Measurements from ENCODE around the gene TIGD3.

Gene TIGD3

DNA sequence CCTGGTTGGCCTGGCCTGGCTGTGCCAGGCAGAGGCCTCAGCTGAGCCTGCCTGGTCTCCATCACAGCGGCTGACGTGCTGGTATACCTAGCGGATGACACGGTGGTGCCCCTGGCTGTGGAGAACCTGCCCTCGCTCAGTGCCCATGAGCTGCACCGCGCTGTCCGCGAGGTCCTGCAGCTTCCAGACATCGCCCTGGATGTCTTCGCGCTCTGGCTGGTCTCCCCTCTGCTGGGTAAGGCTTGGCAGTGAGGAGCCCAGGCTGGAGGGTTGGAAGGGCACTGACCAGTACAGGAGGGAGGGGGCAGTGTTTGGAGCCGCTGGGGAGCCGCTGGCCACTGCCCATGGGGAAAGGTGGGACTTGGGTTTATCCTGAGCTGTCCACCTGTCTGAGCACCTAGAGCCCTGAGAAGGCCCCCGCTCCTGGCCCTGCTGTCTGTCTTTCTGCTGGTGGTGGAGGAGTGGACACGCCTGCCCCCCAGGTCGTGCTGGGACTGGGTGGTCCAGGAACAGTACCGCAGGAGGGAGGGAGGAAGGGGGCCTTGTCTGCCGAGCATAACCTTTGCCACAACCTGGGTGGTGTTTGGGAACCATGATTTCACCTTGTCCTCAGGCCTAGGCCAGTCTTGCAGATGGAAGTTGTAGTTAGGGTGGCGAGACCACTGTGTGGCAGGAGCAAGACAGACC, 34.9 kb downstream of the TIGD3 start:
- DNase-seq (ENCODE audit: low read depth, low spot score) = no peak

DNA sequence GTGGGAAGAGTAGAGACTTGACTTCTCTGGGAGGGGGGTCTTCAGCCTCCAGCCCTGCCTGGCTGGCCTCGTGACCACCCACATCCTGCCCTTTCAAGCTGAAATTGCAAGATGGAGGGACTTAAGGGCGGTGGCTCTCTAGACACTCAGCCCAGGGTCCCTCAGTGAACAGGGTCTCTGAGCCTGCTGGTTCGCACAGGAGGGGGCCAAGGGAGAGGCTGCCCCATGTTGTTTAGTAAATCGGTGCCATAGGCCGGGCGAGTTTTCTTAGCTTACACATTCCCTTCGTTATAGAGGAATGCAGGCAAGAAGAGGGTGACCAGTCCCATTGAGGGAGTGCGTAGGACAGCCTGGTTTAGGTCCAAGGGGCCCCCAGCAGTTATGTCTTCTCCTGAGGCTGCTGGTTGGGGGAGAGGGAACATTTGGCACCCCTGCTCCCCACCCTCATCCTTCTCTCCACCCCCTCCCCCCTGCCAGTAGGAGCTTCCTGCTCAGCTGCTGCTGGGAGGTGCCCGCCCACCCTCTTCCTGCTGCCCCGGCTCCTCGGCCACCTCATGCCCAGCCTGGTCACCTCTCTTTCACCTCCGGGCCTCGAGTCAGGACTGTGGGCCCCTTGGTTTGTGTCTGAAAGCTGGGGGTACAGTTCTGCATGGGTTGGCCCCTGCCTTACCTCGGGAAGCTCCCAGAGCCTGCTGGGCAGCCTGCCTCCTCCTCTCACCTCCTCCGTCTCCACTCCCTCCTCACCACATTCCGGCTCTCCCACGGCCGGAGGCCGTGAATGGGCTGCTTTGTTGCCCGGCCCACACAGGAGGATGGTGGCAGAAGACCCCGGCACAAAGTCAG, 35.8 kb downstream of the TIGD3 start:
- DNase-seq (ENCODE audit: low read depth, low spot score) = no peak

DNA sequence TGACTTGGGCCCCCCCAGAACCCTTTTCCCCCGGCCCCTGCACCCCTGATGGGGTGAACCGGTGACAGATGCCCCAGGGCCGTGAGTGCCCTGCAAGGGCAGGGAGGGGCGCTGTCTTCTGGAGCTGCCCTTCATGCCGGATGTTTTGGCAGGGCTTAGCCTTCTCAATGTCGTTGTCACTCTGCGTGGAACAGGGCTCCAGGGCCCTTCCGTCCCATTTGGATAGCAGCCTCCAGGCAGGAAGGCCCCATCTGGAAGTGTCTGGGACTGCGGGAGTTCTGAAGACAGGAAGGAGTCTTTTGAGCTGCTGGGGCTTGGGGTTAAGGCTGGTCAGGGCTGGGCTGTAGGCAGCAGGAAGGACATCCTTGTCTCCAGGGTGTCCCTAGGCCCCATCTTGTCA, 36.4 kb downstream of the TIGD3 start:
- no peak for DNase-seq (ENCODE audit: low read depth, low spot score)

DNA sequence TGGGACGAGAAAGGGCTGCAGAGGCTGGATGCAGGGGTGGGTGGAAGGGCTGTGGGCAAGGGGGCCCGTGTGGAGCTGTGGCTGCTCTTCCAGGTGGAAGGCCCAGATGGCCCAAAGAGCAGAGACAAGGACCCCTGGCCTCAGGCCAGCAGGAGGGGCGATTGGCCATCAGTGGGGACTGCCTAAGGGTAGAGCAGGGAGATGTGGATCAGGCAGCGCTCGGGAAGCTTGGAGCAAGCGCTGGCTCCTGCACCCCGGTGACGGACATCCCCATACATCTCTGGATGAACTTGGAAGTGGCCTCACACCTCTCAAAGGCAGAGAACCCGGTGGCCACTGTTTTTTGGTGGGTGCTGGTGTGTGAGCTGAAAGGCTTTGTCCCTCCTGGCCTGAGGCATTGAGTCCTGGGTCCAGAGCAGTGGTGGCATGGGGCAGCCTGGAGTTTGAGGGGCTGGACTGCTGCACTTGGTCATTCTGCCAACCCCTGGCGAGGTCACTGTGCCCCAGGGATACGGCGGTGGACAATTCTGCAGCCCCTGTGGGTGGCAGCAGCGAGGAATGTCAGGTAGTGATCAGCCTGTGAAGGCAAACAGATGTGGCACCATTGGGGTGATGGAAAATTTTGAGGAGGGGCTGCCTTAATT, 37.8 kb downstream of the TIGD3 start:
- no peak for DNase-seq (ENCODE audit: low read depth, low spot score)

DNA sequence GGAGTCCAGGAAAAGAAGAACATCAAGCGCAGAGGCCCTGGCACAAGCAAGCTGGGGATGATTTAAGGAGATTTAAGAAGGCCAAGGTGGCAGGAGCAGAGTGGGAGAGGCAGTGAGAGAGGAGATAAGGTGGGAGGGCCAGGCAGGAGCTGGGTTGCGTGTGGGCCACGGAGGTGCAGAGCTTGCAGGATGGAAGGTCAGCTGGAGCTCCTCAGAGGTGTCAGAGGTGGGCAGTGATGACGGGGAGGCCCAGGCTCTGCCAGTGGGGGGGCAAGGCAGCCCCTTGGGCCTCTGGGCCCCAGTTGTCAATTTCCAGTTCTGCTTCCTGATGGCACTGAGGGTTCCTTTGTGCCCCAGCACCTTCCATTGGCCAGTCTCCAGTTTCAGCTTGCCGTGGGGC, 38.3 kb downstream of the TIGD3 start:
- no peak for DNase-seq (ENCODE audit: low read depth, low spot score)

DNA sequence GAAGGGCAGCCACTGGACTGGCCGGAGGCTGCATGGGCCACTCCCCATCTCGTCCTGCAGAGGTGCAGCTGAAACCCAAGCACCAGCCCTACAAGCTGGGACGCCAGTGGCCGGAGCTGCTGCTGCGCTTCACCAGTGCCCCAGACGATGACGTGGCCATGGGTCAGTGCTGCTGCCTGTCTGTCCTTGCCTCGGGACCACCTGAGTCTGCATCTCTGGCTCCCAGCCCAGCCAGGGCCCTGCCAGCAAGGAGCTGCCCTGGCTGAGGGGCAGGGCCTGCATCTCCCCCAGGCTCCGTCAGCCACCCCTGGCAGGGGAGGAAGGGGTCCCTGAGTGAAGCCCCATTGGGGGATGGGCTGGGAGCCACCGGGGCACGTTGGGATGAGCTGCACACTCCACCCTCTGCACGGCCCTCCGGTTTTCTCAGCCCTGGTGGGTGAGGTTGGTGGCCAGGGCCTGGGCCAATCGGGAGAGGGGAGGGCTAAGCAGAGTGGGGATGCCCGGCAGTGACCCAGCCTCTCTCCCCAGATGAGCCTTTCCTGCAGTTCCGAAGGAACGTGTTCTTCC, 39.0 kb downstream of the TIGD3 start:
- no peak for DNase-seq (ENCODE audit: low read depth, low spot score)

DNA sequence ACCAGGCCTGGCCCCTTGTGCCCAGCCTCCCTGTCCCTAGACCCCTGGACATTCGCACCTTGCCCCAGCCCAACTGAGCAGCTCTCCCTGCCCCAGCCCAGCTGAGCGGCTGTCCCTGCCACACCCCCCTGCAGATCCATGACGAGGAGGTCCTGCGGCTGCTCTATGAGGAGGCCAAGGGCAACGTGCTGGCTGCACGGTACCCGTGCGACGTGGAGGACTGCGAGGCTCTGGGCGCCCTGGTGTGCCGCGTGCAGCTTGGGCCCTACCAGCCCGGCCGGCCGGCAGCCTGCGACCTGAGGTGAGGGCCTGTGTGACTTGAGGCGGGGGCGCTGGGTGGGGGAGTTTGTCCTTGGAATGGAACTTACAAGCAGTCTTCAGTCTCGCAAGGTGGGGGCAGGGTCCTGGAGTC, 39.6 kb downstream of the TIGD3 start:
- no peak for DNase-seq (ENCODE audit: low read depth, low spot score)

DNA sequence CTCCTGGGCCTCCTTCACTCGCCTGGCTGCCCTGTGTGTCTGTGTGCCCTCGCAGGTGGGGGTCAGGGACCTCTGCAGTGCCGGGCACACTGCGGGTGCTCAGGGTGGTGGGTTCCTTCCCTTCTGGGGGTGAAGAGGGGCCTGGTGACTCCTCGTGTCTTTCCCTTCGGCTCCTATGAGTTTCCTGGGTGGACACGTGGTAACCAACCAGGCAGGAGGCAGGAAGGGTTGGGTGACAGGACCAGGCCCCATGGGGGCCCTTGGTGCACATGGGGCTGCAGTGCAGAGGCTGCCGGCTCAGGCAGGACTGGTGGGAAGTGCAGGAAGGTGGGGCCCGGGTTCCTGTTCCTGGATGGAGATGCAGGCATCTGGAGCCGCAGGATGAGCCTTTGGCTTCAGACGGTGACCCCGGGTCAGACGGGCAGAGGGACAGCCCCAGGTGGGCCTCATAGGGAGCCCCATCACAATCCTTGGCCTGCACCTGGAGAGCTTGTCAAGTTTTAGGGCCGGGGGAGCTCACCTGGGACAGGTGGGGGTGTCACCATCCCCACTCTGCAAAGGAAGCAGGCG, 41.5 kb downstream of the TIGD3 start:
- DNase-seq (ENCODE audit: low read depth, low spot score) = no peak

DNA sequence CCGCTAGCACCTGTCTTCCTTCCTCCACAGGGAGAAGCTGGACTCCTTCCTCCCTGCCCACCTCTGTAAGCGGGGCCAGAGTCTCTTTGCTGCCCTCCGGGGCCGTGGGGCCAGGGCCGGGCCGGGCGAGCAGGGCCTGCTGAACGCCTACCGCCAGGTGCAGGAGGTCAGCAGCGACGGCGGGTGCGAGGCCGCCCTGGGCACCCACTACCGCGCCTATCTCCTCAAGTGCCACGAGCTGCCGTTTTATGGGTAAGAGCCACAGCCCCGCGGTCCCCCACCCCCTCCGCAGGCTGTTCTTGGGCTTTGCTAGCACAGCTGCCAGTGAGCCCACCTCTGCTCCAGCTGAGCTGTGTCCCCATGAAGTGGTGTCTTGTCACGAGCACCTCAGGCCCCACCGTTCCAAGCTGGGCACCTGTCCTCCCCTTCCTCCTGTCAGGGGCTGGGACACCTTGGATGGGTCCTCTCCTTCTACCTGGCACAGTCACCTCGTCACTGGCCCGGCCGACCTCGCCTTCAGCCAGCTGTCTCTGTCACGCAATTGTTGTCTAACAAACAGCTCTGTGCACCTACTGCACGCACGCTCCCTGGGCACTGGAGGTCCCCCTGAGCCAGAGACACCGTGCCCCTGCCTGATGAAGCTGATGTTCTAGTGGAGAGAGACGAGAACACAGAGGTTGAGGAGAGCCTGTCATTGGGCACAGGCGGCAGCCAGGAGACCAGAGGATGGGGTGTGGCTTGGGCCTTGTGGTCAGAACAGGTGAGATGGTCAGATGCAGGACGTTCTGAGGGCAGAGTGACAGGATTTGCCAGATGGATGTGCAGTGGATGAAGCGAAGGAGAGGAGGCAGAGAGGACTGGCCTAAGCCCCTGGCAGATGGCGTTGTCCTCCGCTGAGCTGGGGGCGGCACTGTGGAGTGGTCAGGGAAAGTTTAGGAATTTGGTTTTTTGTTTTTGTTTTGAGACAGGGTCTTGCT, 42.5 kb downstream of the TIGD3 start:
- DNase-seq (ENCODE audit: low read depth, low spot score) = no peak

DNA sequence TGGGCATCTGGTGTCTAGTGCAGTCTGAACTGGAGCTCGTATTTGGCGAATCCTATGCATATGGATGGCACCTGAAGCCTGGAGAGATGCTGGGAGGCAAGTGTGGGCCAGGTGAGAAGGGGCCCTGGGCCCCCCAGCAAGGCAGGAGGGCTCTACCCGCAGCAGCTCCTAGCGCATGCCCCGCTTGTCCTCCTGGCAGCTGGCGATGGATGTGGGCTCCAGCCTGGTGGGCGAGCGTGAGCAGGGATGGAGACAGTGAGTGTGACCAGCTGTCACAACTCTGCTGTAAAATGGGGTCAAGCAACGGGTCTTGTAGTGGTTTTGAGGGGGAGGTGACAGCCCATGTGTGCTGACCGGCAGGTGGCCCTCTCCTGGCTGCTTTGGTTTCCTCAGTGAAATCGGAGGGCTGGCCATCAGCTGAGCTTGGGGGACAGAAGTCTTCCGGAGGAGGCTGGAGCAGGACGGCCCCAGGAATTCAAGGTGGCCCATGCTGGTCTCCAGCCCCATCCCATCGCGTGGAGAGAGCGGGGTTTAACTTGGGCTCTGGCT, 43.9 kb downstream of the TIGD3 start:
- no peak for DNase-seq (ENCODE audit: low read depth, low spot score)

DNA sequence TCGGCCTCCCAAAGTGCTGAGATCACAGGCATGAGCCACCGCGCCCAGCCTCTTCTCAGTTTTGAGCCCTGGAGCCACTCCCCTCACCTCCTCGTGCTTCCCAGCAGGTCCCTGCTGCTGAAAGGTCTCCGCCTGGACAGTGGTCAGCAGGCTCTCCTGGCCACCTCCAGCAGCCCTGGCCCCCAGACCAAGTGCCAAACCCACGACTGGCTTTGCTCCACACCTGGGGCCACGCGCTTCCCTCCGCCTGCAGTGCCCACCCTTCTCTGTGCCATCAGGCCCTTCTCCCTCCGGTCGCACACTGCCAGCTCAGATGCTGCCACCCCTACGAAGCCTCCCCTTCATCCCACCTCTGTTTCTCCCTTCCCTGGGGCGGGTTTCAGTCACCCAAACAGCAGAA, 44.7 kb downstream of the TIGD3 start:
- DNase-seq (ENCODE audit: low read depth, low spot score) = no peak

DNA sequence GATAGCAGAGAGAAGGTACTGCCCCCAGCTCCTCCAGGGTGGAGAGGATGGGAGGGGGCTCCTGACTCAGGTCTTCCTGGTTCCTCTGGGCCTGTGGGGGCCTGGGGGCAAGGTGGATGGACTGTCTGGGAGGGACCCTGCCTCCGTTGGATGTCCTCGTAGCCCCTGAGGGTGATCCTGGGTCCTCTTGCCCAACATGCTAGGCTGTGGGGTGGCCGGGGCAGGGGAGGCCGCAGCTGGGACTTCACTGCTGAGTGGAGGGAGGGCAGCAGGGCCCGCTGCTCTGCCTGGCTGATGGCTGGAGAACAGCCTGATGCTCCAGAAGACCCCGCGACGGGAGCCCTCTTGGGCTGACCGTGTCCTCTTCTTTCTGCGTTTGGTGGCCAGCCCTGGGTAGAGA, 45.3 kb downstream of the TIGD3 start:
- no peak for DNase-seq (ENCODE audit: low read depth, low spot score)

DNA sequence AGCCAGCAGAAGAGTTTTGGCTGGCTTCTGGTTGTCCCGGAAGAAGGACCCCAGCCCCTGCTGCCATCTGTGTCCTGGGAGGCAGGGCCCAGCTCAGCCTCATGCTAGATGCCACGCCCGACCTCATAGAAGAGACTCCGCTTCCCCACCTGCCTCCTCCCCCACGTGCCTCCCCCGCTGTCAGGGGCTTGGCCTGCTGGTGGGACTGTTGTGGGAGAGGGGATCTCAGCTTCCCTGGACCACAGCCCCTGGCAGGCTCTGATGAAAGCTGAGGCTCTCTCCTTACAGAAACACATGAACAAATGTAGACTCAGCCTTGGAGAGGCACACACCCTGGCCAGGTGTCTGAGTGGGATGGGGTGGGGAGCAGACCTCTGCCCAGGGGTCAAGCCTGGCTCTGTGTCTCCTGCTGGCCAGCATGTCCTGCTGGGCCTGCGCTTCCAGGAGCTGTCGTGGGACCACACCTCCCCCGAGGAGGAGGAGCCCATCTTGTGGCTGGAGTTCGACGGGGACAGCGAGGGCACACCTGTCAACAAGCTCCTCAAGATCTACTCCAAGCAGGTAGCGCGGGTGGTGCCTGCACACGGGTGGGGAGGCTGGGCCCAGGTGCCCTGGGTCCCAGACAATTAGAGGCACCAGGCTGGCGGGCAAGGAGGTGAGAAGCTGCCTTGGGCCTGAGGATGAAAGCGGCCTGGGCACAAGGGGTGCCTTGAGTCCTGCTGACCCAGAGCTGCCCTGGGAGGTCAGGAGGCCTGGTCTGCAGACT, 45.9 kb downstream of the TIGD3 start:
- no peak for DNase-seq (ENCODE audit: low read depth, low spot score)

DNA sequence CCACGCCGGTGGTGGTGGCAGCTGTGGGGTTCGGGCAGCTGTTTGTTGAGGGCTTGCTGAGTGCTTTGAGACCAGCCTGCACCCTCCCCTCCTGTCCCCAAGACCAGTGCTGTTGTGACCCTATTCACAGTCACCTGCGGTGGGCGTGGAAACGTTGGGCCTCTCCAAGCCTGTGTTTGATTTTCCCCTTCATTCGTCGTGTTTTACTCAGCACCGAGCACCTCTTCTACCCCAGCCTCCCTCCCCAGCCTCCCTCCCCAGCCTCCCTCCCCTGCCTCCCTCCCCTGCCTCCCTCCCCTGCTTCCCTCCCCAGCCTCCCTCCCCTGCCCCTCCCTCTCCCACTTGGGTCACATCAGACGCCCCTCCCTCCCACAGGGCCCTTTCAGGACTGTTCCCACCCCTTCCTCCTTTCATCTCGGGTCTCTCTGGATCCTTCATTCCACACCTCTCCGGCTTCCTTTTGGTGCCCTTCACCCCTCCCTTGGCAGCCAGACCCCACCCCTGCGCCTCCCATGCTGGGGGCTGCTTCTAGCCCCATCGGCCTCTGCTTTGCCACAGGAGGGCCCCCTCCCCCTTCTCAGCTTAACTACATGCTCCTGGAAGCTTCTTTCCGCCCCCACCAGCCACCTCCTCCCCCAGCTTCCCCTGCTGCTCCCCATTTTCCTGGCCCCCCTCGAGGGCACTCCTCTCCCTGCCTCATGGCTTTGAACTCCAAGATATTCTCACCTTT, 46.7 kb downstream of the TIGD3 start:
- no peak for DNase-seq (ENCODE audit: low read depth, low spot score)

DNA sequence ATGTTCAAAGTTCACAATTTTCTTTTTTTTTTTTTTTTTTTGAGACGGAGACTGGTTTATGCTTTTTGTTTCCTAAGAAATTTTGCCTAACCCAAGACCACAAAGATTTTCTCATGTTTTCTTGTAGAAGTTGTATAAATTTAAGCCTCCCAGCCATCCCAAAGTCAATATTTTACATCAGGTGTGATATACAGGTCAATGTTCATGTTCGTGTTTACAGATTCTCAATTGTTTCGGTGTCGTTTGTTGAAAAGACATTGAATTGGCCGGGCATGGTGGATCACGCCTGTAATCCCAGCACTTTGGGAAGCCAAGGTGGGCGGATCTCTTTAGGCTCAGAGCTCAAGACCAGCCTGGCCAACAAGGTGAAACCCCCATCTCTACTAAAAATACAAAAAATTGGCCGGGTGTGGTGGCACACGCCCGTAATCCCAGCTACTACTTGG, 47.3 kb downstream of the TIGD3 start:
- no peak for DNase-seq (ENCODE audit: low read depth, low spot score)

DNA sequence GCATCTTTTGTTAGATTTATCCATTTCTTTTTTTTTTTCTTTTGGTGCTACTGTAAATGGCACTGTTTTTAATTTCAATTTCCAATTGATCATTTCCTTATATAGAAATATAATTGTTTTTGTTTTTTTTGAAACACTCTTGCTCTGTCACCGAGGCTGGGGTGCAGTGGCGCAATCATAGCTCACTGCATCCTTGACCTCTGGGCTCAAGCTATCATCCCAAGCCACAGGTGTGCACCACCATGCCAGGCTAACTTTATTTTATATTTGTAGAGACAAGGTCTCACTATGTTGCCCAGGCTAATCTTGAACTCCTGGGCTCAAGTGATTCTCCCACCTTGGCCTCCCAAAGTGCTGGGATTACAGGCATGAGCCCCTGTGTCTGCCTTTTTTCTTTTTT, 48.2 kb downstream of the TIGD3 start:
- no peak for DNase-seq (ENCODE audit: low read depth, low spot score)

DNA sequence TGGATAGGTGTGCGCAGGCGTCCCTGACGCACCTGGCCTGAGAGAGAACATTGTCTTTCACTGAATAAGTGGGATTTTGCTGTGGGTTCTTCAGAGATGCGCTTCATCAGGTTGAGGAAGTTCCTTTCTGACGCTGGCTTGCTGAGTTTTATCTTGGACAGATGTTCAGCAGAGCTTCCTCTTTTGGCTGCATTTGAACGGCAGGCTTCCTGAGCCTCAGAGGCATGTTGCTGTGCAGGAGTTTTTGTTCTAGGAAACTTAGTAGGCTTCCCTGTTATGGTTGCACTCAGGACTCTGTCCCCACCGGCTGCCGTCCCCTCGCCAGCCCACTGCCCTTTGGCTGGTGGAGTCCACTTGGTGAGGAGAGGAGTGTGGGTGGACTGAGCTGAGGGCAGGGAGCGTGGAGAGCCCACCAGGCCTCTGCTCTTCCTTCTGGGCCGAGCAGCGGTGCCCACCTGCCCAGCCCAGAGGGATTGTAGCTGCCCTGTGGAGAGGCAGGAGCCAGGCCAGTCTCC, 49.1 kb downstream of the TIGD3 start:
- DNase-seq (ENCODE audit: low read depth, low spot score) = no peak

DNA sequence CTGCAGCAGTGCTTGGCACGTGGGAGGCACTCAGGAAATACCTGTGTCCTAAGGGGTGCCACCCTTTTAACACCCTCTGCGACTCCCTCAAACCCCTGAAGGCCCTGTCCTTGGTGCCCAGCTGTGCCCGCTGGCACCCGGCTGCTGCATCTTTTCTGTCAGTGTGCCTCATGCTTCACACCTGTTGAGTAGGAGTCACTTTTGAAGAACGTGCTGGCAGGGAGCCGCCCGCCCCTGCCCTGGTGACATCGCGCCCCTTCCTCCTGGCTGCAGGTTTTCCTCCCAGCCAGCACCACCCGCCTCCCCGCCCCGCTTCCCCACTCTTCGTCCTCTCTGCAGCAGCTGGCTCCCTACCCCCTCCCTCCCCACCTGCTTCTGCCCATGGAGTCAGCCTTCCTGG, 49.7 kb downstream of the TIGD3 start:
- DNase-seq (ENCODE audit: low read depth, low spot score) = no peak
